ENCODE data around the gene PDGFD.
"Not testable (repeated sequence)": the region's sequence is repeated elsewhere in the genome, so short reads cannot be mapped to it uniquely, and the experiment has no call there.

The PDGFD gene

DNA sequence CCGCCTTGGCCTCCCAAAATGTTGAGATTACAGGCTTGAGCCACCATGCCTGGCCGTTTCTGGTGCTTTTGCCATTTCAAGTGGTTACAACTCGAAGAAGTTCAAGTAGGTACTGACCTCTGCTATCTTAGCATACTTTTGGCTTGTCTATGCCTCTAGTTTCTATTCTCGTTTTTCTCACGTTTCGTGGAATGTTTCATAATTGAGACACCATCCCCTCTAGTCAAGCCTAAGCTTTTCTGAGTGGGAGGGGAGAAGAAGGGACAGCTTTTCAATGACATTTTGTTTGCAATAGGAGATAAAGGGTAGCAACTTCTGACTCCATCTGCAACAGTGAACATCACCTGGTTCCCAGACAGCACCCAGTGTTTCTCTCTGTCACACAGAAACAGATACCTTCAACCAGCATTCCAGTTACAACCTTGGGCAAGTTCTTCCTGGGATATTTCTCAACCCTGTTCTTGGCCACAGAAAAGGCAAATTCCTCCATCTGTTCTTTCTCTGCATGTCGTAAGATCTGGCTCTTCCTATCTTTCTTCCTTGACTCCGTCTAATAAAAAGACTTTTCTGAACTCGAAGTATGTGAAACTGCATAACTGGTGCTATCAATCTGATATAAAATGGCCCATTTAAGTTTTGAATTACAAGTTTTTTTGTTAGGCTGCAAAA is 102.0 kb downstream of the PDGFD start:
- H3K27me3 Mint-ChIP-seq (ENCODE audit: low read depth), result no peaks in the 10 kb centered on the region

DNA sequence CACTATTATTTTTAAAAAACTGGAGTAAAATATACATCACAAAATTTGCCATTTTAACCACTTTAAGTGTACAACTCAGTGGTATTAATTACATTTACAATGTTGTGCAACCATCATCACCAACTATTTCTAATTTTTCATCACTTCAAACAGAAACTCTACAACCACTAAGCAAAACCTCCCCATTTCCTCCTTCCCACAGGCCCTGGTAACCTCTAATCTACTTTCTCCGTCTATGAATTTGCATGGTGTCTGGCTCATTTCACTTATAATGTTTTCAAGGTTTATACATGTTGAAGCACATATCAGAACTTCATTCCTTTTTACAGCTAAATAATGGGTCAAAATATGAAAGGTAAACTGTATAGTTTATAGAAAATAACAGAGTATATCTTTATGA is 103.1 kb downstream of the PDGFD start:
- Mint-ChIP-seq H3K27ac (no peak overlapping the region), H3K27me3 (ENCODE audit: low read depth) (no peaks in the 10 kb centered on the region), H3K4me3 (no peak overlapping the region)

More for the DNA sequence above, 102.0 kb downstream of the PDGFD start:
- no peak overlapping the region for H3K4me3 Mint-ChIP-seq
- H3K36me3 Mint-ChIP-seq (ENCODE audit: low read depth), result no peaks in the 10 kb centered on the region
- no peaks in the 10 kb centered on the region for H3K9me3 Mint-ChIP-seq
- H3K27ac Mint-ChIP-seq, result no peak overlapping the region
- no peaks in the 10 kb centered on the region for H3K4me1 Mint-ChIP-seq (ENCODE audit: low read depth)

DNA sequence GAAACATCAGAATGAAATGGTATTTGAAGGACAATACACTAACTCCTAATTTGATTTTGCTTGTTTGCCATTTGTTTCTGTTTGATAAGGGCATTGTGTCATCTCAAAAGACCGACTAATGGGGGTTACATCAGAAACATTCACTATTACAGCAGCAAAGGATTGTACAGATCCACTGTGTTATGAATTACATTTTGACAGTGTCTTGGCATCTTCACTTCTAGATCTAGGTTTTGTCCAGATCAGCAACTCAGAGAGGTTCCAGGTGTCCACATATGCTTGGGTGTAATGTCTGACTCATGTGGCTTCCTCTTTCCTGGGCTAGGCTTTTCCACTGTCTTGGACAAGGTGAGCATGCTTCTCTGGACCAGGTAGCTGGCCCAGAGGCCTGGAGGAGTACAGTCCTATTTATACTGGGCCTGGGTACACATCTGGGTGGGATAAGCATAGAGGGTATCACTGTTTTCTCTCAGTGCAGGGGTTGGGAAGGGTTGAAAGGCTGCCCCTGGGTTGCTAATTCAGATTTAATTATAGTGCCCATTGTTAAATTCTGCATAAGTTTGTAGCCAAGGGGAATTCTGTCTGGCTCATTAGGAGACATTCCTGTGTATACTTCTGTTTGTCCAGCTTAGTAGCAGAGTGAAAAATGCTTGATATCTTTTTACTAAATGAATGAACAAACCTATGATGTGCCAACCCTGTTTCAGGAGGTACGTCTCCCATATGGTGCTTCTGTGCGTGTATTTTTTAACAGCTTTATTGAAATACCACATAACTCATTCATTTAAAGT is 103.7 kb downstream of the PDGFD start:
- H3K4me3 Mint-ChIP-seq, result no peak overlapping the region
- no peaks in the 10 kb centered on the region for H3K27me3 Mint-ChIP-seq (ENCODE audit: low read depth)
- H3K27ac Mint-ChIP-seq, result no peak overlapping the region

More for the DNA sequence above, 103.1 kb downstream of the PDGFD start:
- no peaks in the 10 kb centered on the region for H3K9me3 Mint-ChIP-seq
- H3K4me1 Mint-ChIP-seq (ENCODE audit: low read depth), result no peaks in the 10 kb centered on the region
- no peaks in the 10 kb centered on the region for H3K36me3 Mint-ChIP-seq (ENCODE audit: low read depth)

DNA sequence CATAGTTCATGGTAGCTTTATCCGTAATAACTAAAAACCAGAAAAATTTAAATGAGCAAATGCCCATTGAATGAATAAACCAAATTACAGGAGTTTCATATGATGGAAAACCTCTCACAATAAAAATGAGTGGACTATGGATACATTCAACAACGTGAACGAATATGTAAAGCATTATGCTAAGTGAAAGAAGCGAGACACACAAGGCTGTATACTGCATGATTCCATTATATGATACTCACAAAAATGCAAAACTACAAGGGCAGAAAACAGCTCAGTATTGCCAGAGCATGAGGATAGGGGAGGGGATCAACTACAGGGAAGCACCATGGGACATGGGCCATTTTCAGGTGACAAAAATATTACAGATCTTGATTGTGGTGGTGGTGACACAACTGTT is 105.3 kb downstream of the PDGFD start:
- Mint-ChIP-seq H3K4me3 (no peak overlapping the region), H3K27ac (no peak overlapping the region), H3K27me3 (ENCODE audit: low read depth) (no peaks in the 10 kb centered on the region), H3K4me1 (ENCODE audit: low read depth) (no peaks in the 10 kb centered on the region), H3K36me3 (ENCODE audit: low read depth) (no peaks in the 10 kb centered on the region), H3K9me3 (no peaks in the 10 kb centered on the region)

More for the DNA sequence above, 103.7 kb downstream of the PDGFD start:
- no peaks in the 10 kb centered on the region for H3K4me1 Mint-ChIP-seq (ENCODE audit: low read depth)
- no peaks in the 10 kb centered on the region for H3K9me3 Mint-ChIP-seq
- H3K36me3 Mint-ChIP-seq (ENCODE audit: low read depth), result no peaks in the 10 kb centered on the region

DNA sequence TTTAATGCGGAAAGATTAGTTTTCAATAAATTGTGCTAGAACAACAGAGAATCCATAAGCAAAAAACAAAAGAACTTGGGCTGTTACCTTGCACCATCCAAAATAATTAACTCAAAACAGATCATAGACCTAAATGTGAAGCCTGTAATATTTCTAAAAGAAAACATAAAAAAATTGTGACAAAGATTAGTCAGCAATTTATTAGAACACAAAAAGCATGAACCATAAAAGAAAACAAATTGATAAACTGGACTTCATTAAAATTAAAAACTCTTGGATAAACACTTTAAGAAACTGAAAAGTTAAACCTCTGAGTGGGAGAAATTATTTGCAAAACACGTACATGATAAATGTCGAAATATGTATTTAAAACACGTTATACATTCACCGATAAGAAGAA is 106.0 kb downstream of the PDGFD start:
- no peaks in the 10 kb centered on the region for H3K27me3 Mint-ChIP-seq (ENCODE audit: low read depth)
- H3K36me3 Mint-ChIP-seq (ENCODE audit: low read depth), result no peaks in the 10 kb centered on the region
- H3K9me3 Mint-ChIP-seq, result no peaks in the 10 kb centered on the region
- H3K4me1 Mint-ChIP-seq (ENCODE audit: low read depth), result no peaks in the 10 kb centered on the region
- H3K27ac Mint-ChIP-seq, result no peak overlapping the region
- no peak overlapping the region for H3K4me3 Mint-ChIP-seq

DNA sequence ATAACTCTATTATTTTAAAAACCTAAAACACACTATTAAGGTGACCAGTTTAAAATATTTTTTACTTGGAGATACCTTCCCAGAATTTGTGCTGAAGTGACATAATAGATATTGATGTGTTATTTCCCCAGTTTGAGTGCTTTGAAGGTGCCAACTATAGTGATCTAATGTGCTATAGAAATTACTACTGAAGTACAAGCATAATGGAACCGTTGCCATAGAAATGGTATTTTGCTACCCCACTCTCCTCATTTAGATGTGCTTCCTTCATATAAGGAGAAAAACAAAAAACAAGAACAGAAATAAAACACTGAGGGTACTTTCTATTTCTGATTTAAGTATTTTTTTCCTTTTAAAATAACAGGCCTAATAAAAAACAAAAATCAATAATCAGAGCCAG is 108.4 kb downstream of the PDGFD start:
- Mint-ChIP-seq H3K36me3 (ENCODE audit: low read depth) (no peaks in the 10 kb centered on the region), H3K4me1 (ENCODE audit: low read depth) (no peaks in the 10 kb centered on the region), H3K27me3 (ENCODE audit: low read depth) (no peaks in the 10 kb centered on the region), H3K27ac (no peak overlapping the region), H3K4me3 (no peak overlapping the region), H3K9me3 (no peaks in the 10 kb centered on the region)

DNA sequence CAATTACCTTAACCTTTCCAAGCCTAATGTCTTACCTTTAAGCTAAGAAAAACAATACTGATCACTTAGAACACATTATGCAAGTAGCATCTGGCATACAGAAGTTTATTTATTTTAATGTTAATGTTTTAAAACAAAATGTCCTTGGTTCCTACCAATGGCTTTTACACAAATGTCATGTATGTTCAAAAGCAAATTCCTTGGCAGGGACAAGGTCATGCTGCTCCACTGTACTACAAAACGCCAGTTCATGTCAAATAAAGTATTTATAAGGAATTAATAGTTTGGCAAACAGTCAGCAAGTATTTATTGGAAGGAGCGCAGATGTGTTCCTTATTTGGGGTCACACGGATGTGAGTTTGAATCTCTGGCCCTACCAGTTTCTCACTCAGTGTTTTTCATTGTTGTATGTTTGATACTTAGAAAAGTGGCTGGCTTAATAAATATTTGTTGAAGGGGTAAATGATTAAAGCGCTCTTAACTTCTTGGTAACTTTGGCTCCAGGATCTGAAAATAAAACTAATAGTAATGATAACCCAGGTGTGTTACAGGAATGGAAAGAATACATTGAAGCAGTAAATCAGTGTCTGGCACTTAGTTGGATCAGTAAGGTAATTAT is 108.9 kb downstream of the PDGFD start:
- H3K27ac Mint-ChIP-seq, result no peak overlapping the region
- H3K27me3 Mint-ChIP-seq (ENCODE audit: low read depth), result no peaks in the 10 kb centered on the region
- no peaks in the 10 kb centered on the region for H3K36me3 Mint-ChIP-seq (ENCODE audit: low read depth)
- H3K4me1 Mint-ChIP-seq (ENCODE audit: low read depth), result no peaks in the 10 kb centered on the region
- no peak overlapping the region for H3K4me3 Mint-ChIP-seq
- no peaks in the 10 kb centered on the region for H3K9me3 Mint-ChIP-seq

DNA sequence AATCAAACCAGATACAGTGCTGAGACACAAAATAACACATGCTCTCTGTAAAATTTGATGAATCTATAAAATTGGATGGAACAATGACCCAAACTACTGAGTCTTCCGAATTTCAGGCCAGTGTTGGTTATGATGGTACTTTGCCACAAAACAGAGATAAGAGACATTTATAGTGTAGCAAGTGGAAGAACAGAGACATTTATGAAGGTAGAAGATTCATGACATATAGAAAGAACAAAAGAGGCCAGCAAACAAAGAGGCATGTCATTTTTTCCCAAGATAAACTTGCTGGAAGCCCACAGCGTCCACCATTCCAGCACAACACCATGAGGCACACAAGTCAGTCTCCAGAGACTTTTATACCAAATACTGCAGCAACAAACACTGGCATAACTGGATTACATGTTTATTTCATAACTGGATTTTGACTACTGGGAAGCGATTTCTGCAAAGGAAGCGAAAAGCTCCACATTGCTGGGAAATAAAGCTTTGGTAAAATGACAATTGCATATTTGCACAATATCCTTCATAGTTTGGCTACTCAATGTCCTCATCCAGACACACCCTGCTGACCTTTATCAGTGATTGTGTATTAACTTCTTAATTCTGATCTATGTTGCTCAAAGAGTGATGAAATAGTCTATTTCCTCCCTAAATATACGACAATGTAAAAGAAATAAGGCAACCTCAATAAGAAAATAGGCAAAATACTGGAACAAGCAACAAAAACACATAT is 110.0 kb downstream of the PDGFD start:
- H3K4me1 Mint-ChIP-seq (ENCODE audit: low read depth), result no peaks in the 10 kb centered on the region
- H3K27me3 Mint-ChIP-seq (ENCODE audit: low read depth), result no peaks in the 10 kb centered on the region
- H3K27ac Mint-ChIP-seq, result no peak overlapping the region
- no peaks in the 10 kb centered on the region for H3K9me3 Mint-ChIP-seq
- H3K4me3 Mint-ChIP-seq, result no peak overlapping the region
- no peaks in the 10 kb centered on the region for H3K36me3 Mint-ChIP-seq (ENCODE audit: low read depth)

DNA sequence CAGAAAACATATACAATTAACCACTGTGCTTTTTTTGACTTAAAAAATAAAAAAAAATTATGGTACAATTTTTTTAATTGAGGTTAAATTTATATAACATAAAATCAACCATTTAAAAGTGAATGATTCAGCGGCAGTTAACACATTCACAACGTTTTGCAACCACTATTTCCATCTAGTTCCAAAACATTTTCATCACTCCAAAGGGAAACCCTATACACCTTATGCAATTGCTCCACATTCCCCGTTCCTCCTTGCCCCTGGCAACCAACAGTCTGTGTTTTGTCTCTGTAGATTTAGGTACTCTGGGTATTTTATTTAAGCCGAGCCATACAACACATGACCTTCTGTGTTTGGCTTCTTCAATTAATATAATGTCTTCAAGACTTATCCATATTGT is 112.2 kb downstream of the PDGFD start:
- no peak overlapping the region for H3K27ac Mint-ChIP-seq
- H3K4me1 Mint-ChIP-seq (ENCODE audit: low read depth), result no peaks in the 10 kb centered on the region
- no peaks in the 10 kb centered on the region for H3K36me3 Mint-ChIP-seq (ENCODE audit: low read depth)
- H3K9me3 Mint-ChIP-seq, result no peaks in the 10 kb centered on the region
- no peaks in the 10 kb centered on the region for H3K27me3 Mint-ChIP-seq (ENCODE audit: low read depth)
- H3K4me3 Mint-ChIP-seq, result no peak overlapping the region

DNA sequence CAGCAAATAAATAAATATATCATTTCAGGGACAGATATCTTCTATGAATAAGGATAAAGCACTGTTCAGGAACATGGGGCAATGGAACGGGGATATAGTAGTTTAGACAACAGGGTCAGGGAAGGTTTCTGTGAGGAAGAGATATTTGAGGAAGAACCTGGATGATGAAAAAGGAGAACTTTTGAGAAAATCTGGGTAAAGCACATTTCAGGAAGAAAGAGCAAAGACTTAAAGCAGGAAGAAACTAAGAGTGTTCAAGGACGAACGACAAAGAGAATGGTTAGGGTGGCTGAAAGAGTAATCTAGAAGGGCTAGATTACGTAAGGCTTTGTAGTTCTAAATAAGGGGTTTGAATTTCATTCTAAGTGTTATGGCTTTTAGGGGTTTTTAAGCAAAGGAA is 114.8 kb downstream of the PDGFD start:
- H3K27me3 Mint-ChIP-seq (ENCODE audit: low read depth), result no peaks in the 10 kb centered on the region
- H3K4me1 Mint-ChIP-seq (ENCODE audit: low read depth), result no peaks in the 10 kb centered on the region
- no peak overlapping the region for H3K27ac Mint-ChIP-seq
- H3K4me3 Mint-ChIP-seq, result no peak overlapping the region
- H3K9me3 Mint-ChIP-seq, result no peaks in the 10 kb centered on the region
- H3K36me3 Mint-ChIP-seq (ENCODE audit: low read depth), result no peaks in the 10 kb centered on the region

DNA sequence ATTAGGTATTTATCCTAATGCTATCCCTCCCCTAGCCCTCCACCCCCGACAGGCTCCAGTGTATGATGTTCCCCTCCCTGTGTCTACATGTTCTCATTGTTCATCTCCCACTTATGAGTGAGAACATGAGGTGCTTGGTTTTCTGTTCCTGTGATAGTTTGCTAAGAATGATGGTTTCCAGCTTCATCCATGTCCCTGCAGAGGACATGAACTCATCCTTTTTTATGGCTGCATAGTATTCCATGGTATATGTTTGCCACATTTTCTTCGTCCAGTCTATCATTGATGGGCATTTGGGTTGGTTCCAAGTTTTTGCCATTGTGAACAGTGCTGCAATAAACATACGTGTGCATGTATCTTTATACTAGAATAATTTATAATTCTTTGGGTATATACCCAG is 117.1 kb downstream of the PDGFD start:
- H3K9me3 Mint-ChIP-seq; H3K4me1 Mint-ChIP-seq (ENCODE audit: low read depth); H3K27ac Mint-ChIP-seq; H3K36me3 Mint-ChIP-seq (ENCODE audit: low read depth); H3K27me3 Mint-ChIP-seq (ENCODE audit: low read depth); H3K4me3 Mint-ChIP-seq: not testable (repeated sequence)

DNA sequence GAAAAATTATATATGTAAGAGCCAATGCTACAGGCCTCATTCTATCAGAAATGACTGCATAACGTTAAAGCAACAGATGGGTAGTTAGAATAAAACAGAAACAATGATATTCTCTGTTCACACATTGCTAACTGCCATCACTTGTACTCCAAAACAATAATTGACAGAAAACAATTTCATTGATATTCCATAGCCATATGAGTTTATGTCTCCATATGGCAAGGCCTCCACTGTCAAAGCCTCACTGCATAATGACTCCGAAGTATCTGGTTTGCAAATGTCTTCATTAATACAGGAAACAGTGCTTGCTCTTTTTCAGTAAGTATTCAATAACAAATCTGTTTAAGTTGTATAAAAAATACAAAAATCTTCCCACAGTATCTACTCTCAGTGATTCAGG is 117.6 kb downstream of the PDGFD start:
- no peaks in the 10 kb centered on the region for H3K27me3 Mint-ChIP-seq (ENCODE audit: low read depth)
- no peak overlapping the region for H3K27ac Mint-ChIP-seq
- H3K9me3 Mint-ChIP-seq, result no peaks in the 10 kb centered on the region
- H3K4me1 Mint-ChIP-seq (ENCODE audit: low read depth), result no peaks in the 10 kb centered on the region
- H3K4me3 Mint-ChIP-seq, result no peak overlapping the region
- no peaks in the 10 kb centered on the region for H3K36me3 Mint-ChIP-seq (ENCODE audit: low read depth)

DNA sequence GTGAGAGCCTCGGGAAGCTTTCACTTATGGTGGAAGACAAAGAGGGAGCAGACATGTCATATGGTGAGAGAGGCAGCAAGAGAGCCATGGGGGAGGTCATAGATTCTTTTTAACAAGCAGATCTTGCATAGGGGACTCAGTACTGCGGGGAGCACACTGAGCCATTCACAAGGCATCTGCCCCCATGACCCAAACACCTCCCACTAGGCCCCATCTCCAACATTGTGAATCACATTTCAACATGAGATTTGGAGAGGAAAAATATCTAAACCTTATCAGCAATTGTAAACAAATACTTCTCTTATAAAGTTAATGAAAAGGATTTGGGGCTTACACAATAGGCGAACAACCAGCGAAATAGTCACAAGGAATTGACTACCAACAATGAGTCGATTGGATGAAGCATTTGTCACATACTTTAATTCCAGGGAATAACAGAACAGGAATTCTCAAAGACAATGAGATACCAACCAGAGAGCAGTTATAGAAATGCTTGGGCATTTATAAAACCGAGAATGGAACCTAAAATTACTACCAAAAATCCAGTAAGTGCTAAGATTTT is 120.2 kb downstream of the PDGFD start:
- H3K36me3 Mint-ChIP-seq (ENCODE audit: low read depth), result no peaks in the 10 kb centered on the region
- H3K4me3 Mint-ChIP-seq, result no peak overlapping the region
- no peaks in the 10 kb centered on the region for H3K4me1 Mint-ChIP-seq (ENCODE audit: low read depth)
- no peaks in the 10 kb centered on the region for H3K9me3 Mint-ChIP-seq
- no peaks in the 10 kb centered on the region for H3K27me3 Mint-ChIP-seq (ENCODE audit: low read depth)
- no peak overlapping the region for H3K27ac Mint-ChIP-seq

DNA sequence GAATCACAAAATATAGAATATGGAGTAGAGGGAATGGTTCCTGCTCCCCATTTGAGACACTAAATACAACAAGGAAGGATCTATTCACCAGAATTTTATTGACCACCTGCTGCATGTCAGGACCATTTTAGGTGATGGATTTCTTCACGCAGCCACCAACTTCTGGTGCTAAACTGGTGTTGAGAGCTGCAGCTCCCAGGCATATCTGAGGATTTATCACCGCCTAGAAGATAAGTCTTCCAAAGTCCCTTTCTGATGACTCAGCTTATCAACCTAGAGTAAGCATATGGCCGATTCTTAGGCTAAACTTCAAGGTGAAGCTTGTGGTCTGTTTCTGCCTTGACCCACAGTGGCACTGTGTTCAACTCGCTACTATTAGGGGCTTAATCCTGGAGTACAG is 120.8 kb downstream of the PDGFD start:
- H3K9me3 Mint-ChIP-seq, result no peaks in the 10 kb centered on the region
- H3K4me1 Mint-ChIP-seq (ENCODE audit: low read depth), result no peaks in the 10 kb centered on the region
- H3K36me3 Mint-ChIP-seq (ENCODE audit: low read depth), result no peaks in the 10 kb centered on the region

More for the DNA sequence above, 120.8 kb downstream of the PDGFD start:
- Mint-ChIP-seq H3K4me3 (no peak overlapping the region), H3K27me3 (ENCODE audit: low read depth) (no peaks in the 10 kb centered on the region), H3K27ac (no peak overlapping the region)
